ENCODE data around the gene MTCL1.

Gene MTCL1

DNA sequence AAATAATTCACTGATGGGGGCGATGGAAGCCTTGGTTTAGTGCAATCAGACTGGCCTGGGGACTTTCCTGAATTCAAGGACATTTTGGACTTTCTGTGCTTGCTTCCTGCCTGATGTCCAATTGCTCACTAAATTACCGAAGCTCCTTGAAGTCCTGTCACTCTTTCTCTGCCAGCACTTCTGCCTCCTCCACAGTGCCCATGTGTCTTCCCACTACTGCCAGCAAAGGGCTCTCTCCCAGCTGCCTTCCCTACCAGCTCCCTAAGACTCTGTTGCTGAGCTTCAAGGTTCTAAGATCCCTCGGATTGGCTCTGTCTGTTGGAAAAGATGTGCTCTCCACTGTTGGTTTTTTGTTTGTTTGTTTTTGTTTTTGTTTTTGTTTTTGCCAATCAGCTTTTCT is 158.1 kb downstream of the MTCL1 start:
- Histone ChIP-seq H3K4me3 (ENCODE audit: extremely low read depth, insufficient read depth, low read length, poor library complexity, severe bottlenecking) (no peak overlapping the region), H3K36me3 (ENCODE audit: control insufficient read depth, insufficient read depth, low read length) (no peaks in the 10 kb centered on the region), H3K4me1 (ENCODE audit: control insufficient read depth, insufficient read depth, low read length, poor library complexity, severe bottlenecking) (no peaks in the 10 kb centered on the region), H3K27ac (ENCODE audit: low read depth, low read length, severe bottlenecking) (no peak overlapping the region), H3K9me3 (ENCODE audit: control insufficient read depth, low read length) (no peaks in the 10 kb centered on the region)
- WGBS, 2 experiments (ENCODE audit: insufficient coverage in 2 of 2), result 85 to 100% methylated on average over 3 of the region's 3 CpGs

- H3K27ac ChIP-seq (ENCODE audit: low read depth, low read length, severe bottlenecking), result no peak overlapping the region
- H3K9me3 ChIP-seq (ENCODE audit: control insufficient read depth, low read length), result no peaks in the 10 kb centered on the region
- H3K4me1 ChIP-seq (ENCODE audit: control insufficient read depth, insufficient read depth, low read length, poor library complexity, severe bottlenecking), result no peaks in the 10 kb centered on the region
- H3K4me3 ChIP-seq (ENCODE audit: extremely low read depth, insufficient read depth, low read length, poor library complexity, severe bottlenecking), result no peak overlapping the region
- no peaks in the 10 kb centered on the region for H3K36me3 ChIP-seq (ENCODE audit: control insufficient read depth, insufficient read depth, low read length)
- WGBS, 2 experiments (ENCODE audit: insufficient coverage in 2 of 2), result 90 to 100% methylated on average over 1 to 2 of the region's 4 CpGs
Observed at GRCh38 chr18:8865934-8866333, 160.6 kb downstream of the MTCL1 start.

DNA sequence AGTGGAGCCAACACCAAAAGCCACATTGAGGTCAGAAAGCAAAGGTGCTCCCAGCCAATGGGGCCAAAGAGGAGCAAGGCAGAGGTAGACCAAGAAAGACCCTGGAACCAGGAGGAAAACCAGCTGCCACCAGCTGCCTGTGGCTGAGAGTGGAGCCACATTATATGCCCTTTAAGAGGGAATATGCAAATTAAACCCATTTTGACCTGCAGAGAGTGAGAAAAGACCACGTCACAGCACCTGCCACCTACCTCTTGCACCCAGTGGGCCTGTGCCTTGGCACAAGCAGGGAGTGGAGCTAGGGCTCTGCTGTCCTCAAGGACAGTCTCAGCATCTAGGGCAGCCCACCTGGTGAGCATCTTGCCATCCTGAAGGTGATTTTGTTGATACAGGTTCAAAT is 161.3 kb downstream of the MTCL1 start:
- no peaks in the 10 kb centered on the region for H3K36me3 ChIP-seq (ENCODE audit: control insufficient read depth, insufficient read depth, low read length)
- H3K4me1 ChIP-seq (ENCODE audit: control insufficient read depth, insufficient read depth, low read length, poor library complexity, severe bottlenecking), result no peaks in the 10 kb centered on the region
- no peaks in the 10 kb centered on the region for H3K9me3 ChIP-seq (ENCODE audit: control insufficient read depth, low read length)
- H3K4me3 ChIP-seq (ENCODE audit: extremely low read depth, insufficient read depth, low read length, poor library complexity, severe bottlenecking), result no peak overlapping the region
- 91 to 100% methylated on average over 1 of the region's 1 CpG for WGBS, 2 experiments (ENCODE audit: insufficient coverage in 2 of 2)
- H3K27ac ChIP-seq (ENCODE audit: low read depth, low read length, severe bottlenecking), result no peak overlapping the region

DNA sequence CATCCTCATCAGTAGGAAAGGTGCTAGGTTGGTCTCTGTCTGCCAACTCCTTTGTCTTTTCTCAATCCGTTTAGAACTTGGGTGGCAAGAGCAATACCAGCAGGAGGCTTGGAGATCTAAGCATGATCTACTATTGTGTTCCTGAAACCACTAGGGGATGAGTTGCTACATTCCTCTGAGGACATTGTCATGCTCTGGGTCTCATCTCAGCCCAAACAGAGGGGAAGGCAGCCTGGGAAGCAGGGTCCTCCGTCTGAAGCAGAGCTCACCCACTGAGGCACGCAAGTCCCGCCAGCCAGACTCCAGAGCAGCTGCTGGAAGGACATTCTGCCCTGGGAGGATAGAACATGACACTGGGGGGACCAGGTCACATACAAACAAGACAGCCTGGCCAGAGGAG is 162.9 kb downstream of the MTCL1 start:
- no peaks in the 10 kb centered on the region for H3K36me3 ChIP-seq (ENCODE audit: control insufficient read depth, insufficient read depth, low read length)
- H3K4me1 ChIP-seq (ENCODE audit: control insufficient read depth, insufficient read depth, low read length, poor library complexity, severe bottlenecking), result no peaks in the 10 kb centered on the region
- no peaks in the 10 kb centered on the region for H3K9me3 ChIP-seq (ENCODE audit: control insufficient read depth, low read length)
- WGBS, 2 experiments (ENCODE audit: insufficient coverage in 2 of 2), result 65 to 67% methylated on average over 2 to 4 of the region's 4 CpGs
- H3K27ac ChIP-seq (ENCODE audit: low read depth, low read length, severe bottlenecking), result no peak overlapping the region
- H3K4me3 ChIP-seq (ENCODE audit: extremely low read depth, insufficient read depth, low read length, poor library complexity, severe bottlenecking), result no peak overlapping the region

DNA sequence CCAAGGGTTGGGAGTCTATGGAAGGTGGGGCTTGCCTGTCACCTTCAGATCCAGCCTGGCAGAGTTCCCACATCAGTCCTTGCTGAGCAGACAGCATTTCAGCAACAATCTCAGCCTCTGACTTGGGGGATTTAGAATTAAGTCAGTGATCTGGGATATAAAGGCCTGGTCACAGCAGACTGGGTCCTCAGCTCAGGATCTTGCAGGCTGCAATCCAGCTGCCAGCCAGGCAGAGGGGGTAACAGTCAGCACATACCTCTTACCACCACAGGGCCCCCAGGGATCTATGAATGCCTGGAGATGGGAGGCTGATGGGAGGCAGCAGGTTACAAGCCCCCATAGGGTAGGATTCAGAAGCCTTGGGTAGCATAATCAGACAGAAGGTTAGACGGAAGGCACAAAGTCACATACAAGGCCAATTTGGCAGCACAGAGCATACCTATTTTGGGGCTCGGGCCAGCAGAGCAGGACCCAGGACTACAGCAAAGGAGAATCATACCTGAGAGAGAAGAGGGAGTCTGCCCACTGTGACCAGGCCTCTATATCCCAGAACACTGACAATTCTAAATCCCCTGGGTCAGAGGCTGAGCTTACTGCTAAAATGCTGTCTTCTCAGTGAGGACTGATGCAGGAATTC is 163.5 kb downstream of the MTCL1 start:
- Histone ChIP-seq H3K9me3 (ENCODE audit: control insufficient read depth, low read length) (no peaks in the 10 kb centered on the region), H3K4me3 (ENCODE audit: extremely low read depth, insufficient read depth, low read length, poor library complexity, severe bottlenecking) (no peak overlapping the region), H3K4me1 (ENCODE audit: control insufficient read depth, insufficient read depth, low read length, poor library complexity, severe bottlenecking) (no peaks in the 10 kb centered on the region), H3K27ac (ENCODE audit: low read depth, low read length, severe bottlenecking) (no peak overlapping the region), H3K36me3 (ENCODE audit: control insufficient read depth, insufficient read depth, low read length) (no peaks in the 10 kb centered on the region)
- 100% methylated on average over 2 of the region's 2 CpGs for WGBS, 2 experiments (ENCODE audit: insufficient coverage in 2 of 2)

DNA sequence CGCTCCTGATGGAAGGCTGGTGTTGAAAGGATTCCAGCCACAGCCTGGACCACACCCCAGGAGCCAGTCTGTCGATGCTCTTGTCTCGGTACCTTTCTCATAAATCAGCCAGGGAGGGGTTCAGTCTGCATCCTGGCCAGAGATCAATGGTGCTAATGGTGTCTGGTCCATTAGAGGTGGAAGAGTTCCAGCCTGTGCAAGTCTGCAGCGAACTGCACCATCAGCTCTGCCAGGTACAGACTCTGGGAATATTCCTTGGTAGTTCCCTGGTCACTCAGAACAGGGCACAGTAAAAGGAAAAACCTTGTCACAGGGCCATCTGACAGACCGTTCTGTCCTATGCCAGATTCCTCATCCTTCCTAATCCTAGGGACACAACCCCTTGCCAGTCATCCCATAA is 164.3 kb downstream of the MTCL1 start:
- Histone ChIP-seq H3K4me1 (ENCODE audit: control insufficient read depth, insufficient read depth, low read length, poor library complexity, severe bottlenecking) (no peaks in the 10 kb centered on the region), H3K4me3 (ENCODE audit: extremely low read depth, insufficient read depth, low read length, poor library complexity, severe bottlenecking) (no peak overlapping the region), H3K36me3 (ENCODE audit: control insufficient read depth, insufficient read depth, low read length) (no peaks in the 10 kb centered on the region), H3K27ac (ENCODE audit: low read depth, low read length, severe bottlenecking) (no peak overlapping the region), H3K9me3 (ENCODE audit: control insufficient read depth, low read length) (no peaks in the 10 kb centered on the region)
- 74 to 96% methylated on average over 4 of the region's 5 CpGs for WGBS, 2 experiments (ENCODE audit: insufficient coverage in 2 of 2)

GRCh38 chr18:8870528-8870927 is 165.2 kb downstream of the MTCL1 start:
- 94 to 95% methylated on average over 4 of the region's 5 CpGs for WGBS, 2 experiments (ENCODE audit: insufficient coverage in 2 of 2)
- no peaks in the 10 kb centered on the region for H3K4me1 ChIP-seq (ENCODE audit: control insufficient read depth, insufficient read depth, low read length, poor library complexity, severe bottlenecking)
- H3K27ac ChIP-seq (ENCODE audit: low read depth, low read length, severe bottlenecking), result no peak overlapping the region
- H3K36me3 ChIP-seq (ENCODE audit: control insufficient read depth, insufficient read depth, low read length), result no peaks in the 10 kb centered on the region
- H3K9me3 ChIP-seq (ENCODE audit: control insufficient read depth, low read length), result no peaks in the 10 kb centered on the region
- H3K4me3 ChIP-seq (ENCODE audit: extremely low read depth, insufficient read depth, low read length, poor library complexity, severe bottlenecking), result no peak overlapping the region

- Histone ChIP-seq H3K36me3 (ENCODE audit: control insufficient read depth, insufficient read depth, low read length) (no peaks in the 10 kb centered on the region), H3K9me3 (ENCODE audit: control insufficient read depth, low read length) (no peaks in the 10 kb centered on the region), H3K4me1 (ENCODE audit: control insufficient read depth, insufficient read depth, low read length, poor library complexity, severe bottlenecking) (no peaks in the 10 kb centered on the region), H3K27ac (ENCODE audit: low read depth, low read length, severe bottlenecking) (no peak overlapping the region), H3K4me3 (ENCODE audit: extremely low read depth, insufficient read depth, low read length, poor library complexity, severe bottlenecking) (no peak overlapping the region)
- whole genome bisulfite sequencing, 2 experiments (ENCODE audit: insufficient coverage in 2 of 2), result 88 to 100% methylated on average over 1 of the region's 1 CpG
Observed at GRCh38 chr18:8871489-8871888, 166.1 kb downstream of the MTCL1 start.

- WGBS, 2 experiments (ENCODE audit: insufficient coverage in 2 of 2), result 82 to 83% methylated on average over 6 to 7 of the region's 7 CpGs
- Histone ChIP-seq H3K4me1 (ENCODE audit: control insufficient read depth, insufficient read depth, low read length, poor library complexity, severe bottlenecking) (no peaks in the 10 kb centered on the region), H3K36me3 (ENCODE audit: control insufficient read depth, insufficient read depth, low read length) (no peaks in the 10 kb centered on the region), H3K4me3 (ENCODE audit: extremely low read depth, insufficient read depth, low read length, poor library complexity, severe bottlenecking) (no peak overlapping the region), H3K27ac (ENCODE audit: low read depth, low read length, severe bottlenecking) (no peak overlapping the region), H3K9me3 (ENCODE audit: control insufficient read depth, low read length) (no peaks in the 10 kb centered on the region)
Observed at GRCh38 chr18:8874872-8875271, 169.5 kb downstream of the MTCL1 start.

- no peak overlapping the region for H3K27ac ChIP-seq (ENCODE audit: low read depth, low read length, severe bottlenecking)
- H3K4me3 ChIP-seq (ENCODE audit: extremely low read depth, insufficient read depth, low read length, poor library complexity, severe bottlenecking), result no peak overlapping the region
- no peaks in the 10 kb centered on the region for H3K4me1 ChIP-seq (ENCODE audit: control insufficient read depth, insufficient read depth, low read length, poor library complexity, severe bottlenecking)
- no peaks in the 10 kb centered on the region for H3K36me3 ChIP-seq (ENCODE audit: control insufficient read depth, insufficient read depth, low read length)
- no peaks in the 10 kb centered on the region for H3K9me3 ChIP-seq (ENCODE audit: control insufficient read depth, low read length)
- 89 to 93% methylated on average over 3 to 4 of the region's 5 CpGs for WGBS, 2 experiments (ENCODE audit: insufficient coverage in 2 of 2)
Observed at GRCh38 chr18:8876887-8877286, 171.5 kb downstream of the MTCL1 start.

DNA sequence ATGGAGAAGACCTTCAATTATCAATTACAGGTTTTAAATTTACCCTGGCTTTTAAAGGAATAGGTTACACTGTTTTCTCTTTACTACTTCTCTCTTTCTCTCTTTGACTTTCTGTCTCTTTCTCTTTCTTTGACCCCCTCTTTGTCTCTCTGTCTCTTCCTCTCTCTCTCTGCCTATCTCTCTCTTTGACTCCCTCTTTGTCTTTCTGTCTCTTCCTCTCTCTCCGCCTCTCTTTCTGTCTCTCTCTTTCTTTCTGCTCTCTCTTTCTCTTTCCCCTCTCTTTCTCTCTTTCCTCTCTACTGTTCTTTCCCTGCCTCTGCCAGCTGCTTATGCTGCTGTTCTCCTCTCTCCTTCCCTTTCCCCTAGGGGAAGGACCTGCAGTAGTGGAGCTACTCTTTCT is 175.7 kb downstream of the MTCL1 start:
- Histone ChIP-seq H3K9me3 (ENCODE audit: control insufficient read depth, low read length) (peaks cover 9% of the 10 kb centered on the region), H3K27ac (ENCODE audit: low read depth, low read length, severe bottlenecking) (no peak overlapping the region), H3K36me3 (ENCODE audit: control insufficient read depth, insufficient read depth, low read length) (no peaks in the 10 kb centered on the region), H3K4me3 (ENCODE audit: extremely low read depth, insufficient read depth, low read length, poor library complexity, severe bottlenecking) (no peak overlapping the region), H3K4me1 (ENCODE audit: control insufficient read depth, insufficient read depth, low read length, poor library complexity, severe bottlenecking) (no peaks in the 10 kb centered on the region)
- 89 to 90% methylated on average over 1 of the region's 1 CpG for WGBS, 2 experiments (ENCODE audit: insufficient coverage in 2 of 2)
